ENCODE results near the gene MYO5B.

MYO5B gene

DNA sequence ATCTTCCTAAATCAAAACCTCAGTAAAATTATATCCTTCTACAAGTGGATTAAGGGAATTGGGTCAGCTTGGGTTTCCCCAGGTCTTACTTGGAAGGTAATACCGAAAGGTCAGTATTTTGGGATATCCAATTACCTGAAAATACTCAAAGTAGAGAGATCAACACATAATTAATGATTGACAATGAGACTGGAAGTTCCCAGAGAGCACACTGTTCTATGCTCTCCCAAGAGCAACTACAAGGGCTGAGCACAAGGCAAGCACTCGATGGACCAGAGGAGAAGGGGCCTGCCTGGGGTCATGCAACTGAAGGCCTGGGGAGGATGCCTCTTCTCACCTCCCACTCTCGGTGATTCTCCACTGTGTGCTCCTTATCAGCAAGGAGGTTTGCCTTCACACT is 222.4 kb downstream of the MYO5B start:
- no peak for DNase-seq (ENCODE audit: low read depth in 4 of 4, low spot score in 1 of 4)

DNA sequence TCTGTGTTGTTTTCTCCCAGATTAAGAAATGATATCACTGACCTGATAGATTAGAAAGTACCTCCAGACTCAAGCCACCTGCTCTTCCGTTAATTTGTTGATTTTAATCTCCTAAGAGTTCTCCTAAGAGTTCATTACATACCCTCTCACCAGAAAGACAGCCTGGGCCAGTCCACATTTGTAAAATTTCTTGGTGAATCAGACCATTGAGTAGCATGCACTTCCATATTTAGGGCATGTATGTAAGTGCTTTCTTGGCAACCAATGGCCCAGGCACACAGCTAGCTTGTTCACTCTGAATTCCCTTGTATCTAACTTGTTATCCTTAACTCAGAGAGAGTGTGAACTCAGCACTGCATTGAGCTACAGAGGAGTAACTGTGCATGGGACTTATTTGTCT is 223.5 kb downstream of the MYO5B start:
- no peak for DNase-seq (ENCODE audit: low read depth in 4 of 4, low spot score in 1 of 4)

DNA sequence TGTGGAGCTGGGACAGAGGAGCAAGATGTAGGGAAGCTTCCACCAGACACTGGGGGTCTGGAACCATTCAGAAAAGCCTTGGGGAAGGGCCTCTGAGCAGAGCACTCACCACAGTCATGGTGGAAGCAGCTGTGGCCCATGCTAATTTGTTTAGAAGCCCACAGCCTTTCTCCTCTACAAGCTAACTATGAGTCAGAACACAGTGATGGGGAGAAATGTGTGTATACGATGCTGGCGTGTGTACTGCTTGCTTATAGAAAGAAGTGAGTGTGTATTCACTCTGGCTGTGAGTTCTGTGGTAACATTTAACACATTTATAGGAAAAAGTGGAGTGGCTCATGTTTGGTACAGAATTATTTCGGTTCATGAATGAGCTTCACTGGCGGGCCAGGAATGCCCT is 224.6 kb downstream of the MYO5B start:
- DNase-seq (ENCODE audit: low read depth in 4 of 4, low spot score in 1 of 4): no peak

DNA sequence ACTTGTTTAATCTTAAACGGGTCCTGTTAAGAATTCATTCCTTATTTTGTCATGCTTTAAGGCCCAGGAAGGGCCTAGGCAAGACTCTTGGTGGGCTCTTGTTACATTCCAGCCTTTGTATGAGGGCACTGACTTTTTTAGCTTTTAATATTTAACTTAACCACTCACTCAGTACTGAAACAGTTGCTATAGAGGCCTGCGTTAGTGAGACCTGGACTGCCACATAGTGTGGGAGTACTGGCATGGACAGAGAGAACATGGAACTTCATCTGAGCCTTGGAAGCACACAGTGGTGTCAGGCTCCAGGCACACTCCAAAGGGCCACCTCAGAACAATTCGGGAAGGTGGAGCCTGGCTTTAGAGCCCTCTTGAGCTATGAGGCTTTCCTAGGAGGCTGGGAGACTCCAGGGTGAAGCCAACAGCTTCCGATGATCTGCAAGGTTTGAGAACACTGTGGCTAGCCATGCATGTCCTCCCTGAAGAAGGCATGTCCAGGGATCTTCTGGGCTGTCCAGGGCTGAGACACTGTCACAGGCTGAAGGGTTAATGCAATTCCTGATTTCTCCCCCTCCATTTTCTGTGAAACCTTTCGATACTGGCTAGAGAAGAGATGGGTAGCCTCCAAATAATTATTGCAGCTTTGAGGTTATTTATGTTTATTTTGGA is 226.2 kb downstream of the MYO5B start:
- DNase-seq (ENCODE audit: low read depth in 4 of 4, low spot score in 1 of 4): no peak

DNA sequence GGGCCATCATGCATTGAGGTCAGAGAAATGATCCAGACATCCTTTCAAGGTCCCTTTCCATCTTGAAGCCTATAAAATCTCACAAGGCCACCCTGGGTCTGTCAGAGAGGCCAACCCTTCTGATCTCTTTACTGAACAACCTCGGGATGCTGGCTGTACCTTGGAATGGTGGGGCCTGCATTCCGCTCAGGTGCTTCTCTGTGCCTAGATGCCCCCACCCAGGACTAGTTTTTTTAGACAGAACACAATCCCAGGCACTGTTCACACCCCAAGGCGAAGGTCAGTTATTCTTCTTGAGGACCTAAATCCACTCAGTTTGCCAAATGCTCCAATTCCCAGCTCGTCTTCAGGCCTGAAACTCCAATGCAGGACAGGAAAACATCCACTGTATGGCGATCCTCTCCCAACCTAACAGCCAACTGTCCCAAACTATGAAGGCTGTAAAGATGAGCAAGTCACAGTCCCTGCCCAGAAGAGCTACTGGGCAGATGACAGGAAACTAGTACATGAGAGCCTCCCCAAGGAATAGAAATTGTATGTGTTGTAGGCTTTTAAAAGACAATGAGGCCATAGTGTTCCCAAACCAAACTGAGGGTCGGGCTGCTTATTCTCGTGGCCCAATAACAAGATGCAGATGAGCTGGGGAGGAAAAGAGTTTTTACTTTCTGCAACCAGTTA is 227.2 kb downstream of the MYO5B start:
- no peak for DNase-seq (ENCODE audit: low read depth in 4 of 4, low spot score in 1 of 4)

DNA sequence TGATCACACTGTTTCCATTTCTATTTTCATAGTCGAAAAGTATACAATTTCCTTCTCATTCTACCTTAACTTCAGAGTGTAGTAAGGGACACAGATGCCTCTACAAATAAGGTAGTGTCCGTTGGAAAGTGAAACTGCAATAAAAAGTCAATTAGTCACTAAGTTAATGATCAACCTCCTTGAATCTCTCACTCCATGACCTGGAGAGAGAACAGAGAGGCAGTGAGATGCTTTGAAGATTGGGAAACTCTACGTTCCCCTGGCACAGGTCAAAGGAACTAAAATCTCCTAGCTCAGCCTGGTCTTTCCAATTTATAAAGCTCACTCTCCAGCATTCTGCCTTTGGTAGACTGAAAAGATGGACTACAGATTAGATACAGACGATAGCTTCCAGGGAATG is 227.8 kb downstream of the MYO5B start:
- no peak for DNase-seq (ENCODE audit: low read depth in 4 of 4, low spot score in 1 of 4)

DNA sequence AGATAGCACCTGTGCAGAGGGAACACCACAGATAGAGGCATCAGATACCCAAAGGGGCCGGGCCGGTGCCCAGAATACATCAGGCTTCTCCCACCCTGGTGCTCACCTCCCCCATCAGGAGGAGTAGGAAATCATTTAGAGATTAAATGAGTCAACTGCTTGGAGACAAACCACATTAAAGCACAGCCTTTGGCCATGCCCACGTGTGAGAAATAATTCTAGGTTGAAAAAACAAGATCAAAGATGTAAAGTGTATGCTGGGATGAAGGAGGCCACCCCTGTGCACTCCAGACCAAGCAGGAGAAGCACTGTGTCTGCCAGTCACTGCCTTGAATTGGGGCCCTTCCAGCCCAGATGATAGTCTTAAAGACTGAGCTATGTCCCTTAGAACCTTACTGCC is 228.9 kb downstream of the MYO5B start:
- DNase-seq (ENCODE audit: low read depth in 4 of 4, low spot score in 1 of 4): no peak

DNA sequence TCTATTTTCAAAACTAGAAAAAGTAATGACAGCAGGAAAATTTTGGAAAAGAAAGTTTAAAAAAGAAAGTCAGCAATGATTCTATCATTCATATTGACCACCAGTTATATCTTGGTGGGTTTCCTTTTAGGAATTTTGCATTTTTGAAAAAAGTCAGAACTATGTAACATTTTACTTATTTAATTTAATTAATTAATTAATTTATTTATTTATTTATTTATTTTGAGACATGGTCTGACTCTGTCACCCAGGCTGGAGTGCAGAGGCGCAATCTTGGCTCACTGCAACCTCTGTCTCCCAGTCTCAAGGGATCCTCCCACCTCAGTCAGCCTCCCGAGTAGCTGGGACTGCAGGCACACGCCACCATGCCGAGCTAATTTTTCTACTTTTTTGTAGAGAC is 231.7 kb downstream of the MYO5B start:
- DNase-seq (ENCODE audit: low read depth in 4 of 4, low spot score in 1 of 4): no peak

DNA sequence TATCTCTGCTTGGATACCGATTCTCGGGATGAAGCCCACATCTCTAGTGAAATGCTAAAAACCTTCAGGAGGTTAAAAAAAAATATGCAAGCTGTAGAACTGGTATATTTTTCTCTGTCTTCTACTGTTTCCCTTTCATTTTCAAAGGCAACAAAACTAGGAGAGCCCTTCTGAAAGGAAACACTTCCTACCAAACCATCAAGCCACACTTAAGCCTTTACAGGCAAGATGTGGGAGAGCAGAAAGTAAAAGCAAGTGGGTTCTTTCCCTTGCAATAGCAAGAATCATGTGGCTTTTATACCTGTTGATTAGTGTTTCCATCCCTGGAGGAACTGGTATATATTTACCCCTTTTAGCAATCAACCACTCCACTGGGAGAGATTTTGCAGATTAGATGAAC is 233.7 kb downstream of the MYO5B start:
- DNase-seq (ENCODE audit: low read depth in 4 of 4, low spot score in 1 of 4): no peak

DNA sequence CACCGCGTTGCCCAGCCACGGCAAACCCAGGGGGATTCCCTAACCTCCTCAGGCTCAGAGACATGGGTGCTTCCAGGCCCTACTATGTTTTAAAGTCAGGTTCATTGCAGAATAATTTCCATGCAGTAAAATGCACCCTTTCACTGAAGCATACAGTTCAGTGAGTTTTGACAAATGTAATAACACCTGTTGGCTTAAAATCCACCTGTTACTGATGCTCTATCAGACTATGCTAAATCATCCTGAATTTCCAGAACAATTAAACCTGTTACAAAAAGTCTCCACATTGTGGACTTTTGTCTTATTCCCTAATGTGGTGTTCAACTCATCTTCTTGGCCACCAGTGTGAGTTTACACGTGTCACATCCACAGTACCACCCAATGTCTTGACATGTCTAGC is 234.6 kb downstream of the MYO5B start:
- DNase-seq (ENCODE audit: low read depth in 4 of 4, low spot score in 1 of 4): no peak

DNA sequence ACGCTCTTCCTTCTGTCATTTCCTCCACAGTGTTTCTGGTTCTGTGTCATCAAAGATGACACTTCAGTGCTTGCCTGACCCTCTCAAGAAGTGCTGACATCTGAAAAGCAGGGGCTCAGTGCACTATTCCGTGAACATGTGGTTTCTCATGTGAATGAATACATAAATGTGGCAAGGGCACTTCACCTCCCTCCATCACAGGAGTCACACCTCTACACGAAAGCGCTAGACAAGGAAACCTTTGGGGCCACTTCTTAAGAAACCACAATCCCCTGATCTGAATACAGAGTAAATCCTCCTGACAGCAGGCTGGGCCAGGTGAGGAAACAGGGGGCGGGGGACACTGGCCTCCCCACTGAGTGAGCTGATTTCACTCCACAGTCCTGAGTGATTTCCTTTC is 235.8 kb downstream of the MYO5B start:
- DNase-seq (ENCODE audit: low read depth in 4 of 4, low spot score in 1 of 4): no peak

DNA sequence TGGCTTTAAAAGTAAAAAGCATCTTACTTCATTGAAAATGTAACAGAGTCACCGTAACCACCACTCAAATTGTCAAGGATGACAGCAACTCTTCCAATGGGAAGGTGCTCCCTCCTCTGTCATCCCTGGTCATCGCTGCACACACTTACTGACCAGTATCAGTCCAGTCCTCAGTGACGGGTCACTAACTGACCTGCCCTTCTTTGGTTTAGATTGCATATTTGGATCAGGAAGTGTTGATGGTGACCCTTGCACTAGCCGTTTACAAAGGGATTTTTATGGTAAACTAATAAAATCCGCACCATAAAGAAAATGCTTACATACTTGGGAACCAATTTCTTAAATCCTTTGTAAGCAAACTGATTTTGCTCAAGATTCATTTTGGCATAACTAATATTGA is 239.7 kb downstream of the MYO5B start:
- no peak for DNase-seq (ENCODE audit: low read depth in 4 of 4, low spot score in 1 of 4)

DNA sequence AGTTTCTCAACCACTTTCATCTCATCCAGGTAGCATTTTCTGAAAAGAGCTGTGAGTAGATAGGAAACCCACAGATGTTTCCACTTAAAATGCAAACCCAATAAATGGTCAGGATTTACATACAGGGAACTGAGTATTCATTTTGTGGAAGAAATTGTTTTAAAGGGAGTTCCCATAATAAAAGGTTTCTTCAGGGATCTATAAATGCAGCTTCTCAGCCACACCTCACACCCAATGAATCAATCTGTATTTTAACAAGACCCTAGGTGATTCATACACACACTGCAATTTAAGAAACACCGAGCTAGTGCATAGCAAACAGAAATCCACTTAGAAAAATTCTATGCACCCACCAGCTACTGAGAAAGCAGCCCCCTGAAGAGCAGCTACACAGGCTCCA is 241.6 kb downstream of the MYO5B start:
- DNase-seq (ENCODE audit: low read depth in 4 of 4, low spot score in 1 of 4): no peak

DNA sequence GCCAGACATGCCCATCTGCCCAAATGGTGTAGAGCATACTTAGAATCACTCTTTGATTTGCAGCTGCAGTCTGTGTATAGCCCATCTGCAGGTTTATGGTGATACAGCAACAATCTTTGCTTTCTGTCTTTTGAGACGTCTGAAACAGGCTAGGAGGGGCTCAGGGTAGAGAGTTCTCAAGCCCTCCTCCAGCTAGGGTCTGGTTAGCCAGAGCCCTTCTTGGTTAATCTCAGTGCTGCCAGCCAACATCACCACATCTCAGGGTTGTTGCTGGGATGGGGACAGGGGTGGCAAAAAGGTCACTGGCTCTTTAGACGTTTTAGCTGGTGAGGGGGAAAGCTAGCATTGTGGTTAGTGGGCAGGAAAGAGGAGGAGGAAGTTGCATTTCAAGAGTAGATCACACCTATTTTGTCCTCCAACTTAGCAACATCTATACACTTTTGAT is 245.0 kb downstream of the MYO5B start:
- no peak for DNase-seq (ENCODE audit: low read depth in 4 of 4, low spot score in 1 of 4)

DNA sequence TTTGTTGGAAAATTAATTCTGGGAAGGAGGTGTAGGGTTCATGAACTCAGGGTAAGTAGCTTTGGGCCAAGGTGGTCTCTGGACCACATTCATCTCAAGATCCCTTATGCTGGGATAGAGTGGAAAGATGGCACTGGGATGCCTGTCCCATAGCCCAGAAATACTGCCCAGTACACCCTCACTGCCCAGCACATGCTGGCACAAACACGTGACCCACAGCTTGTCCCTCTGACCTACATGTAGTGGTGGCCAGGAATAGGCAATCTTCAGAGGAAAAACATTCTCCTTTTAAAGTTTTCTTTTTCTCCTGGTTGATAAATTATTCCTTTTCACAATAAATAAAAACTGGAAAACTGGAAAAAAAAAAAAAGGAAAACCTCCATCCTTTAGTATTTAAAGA is 246.0 kb downstream of the MYO5B start:
- no peak for DNase-seq (ENCODE audit: low read depth in 4 of 4, low spot score in 1 of 4)

DNA sequence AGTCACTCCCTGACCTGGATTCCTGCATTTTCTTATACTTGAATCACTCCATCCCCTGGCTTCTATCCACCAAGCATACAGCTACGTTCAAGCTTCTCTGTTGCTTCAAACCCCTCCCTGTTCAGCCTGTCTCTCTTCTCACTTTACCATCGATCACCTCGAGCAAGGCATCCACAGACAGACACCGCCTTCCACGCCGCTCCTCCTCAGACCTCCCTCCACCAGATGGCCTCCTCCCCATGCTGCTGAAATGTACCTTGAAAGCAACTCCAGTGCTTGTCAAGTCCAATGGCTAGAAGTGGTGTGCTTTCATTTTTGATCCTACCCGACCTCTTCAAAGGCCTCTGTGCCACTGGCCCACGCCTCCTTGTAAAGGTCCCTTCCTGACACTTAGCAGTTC is 250.3 kb downstream of the MYO5B start:
- no peak for DNase-seq (ENCODE audit: low read depth in 4 of 4, low spot score in 1 of 4)

DNA sequence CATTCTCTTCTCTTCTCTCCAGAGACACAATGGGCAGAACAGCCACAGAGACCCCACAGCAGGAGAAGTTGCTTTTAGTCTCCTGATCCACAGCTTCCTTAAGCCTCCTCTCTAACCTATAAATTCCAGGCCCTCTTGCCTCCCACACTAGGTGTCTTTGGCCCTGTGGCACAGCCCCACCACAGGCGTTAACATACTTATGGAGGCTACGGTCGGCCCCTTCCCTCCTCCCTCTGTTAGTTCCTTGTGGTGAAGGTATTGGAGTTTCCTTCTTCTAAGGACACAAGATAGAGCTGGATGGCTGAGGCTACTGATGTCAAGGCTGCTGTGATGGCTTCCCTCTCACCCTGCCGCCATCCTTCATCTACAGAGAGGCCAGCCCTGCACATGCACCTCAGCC is 258.1 kb downstream of the MYO5B start:
- no peak for DNase-seq (ENCODE audit: low read depth in 4 of 4, low spot score in 1 of 4)

DNA sequence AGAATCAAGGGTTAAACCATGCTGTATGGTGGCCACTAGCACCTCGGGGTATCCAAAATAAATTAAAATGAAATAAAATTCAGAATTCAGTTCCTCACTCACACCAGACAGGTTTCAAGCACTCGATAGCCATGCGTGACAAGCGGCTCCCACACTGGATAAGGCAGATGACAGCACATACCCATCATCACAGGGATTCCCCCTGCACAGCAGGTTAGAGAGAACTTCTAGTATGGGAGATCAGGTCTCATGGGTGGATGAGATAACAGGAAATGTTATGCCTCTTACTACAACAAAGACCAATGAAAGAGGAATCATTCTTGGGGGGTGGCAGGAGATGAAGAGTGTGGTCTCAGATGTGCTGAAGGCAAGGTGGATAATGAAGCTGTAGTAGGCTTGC is 259.7 kb downstream of the MYO5B start:
- DNase-seq (ENCODE audit: low read depth in 4 of 4, low spot score in 1 of 4): no peak

DNA sequence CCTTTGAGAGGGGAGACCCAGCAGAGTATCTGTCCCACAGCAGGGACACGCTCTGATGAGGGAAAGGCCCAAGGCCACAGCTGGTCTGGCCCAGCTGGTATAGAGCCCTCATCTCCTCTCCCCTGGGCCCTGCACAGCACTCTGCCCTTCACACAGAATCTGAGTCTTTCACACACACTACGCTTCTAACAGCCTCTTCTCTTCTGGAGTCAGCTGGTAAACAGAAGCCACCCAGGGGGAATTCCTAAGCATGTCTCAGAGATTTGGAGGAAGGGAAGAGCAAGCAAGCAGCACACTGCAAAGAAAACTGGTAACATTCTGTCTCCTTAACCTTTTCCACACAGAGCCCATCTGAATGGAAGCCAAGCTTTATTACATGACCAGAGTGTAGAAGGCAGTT is 260.5 kb downstream of the MYO5B start:
- DNase-seq (ENCODE audit: low read depth in 4 of 4, low spot score in 1 of 4): no peak

DNA sequence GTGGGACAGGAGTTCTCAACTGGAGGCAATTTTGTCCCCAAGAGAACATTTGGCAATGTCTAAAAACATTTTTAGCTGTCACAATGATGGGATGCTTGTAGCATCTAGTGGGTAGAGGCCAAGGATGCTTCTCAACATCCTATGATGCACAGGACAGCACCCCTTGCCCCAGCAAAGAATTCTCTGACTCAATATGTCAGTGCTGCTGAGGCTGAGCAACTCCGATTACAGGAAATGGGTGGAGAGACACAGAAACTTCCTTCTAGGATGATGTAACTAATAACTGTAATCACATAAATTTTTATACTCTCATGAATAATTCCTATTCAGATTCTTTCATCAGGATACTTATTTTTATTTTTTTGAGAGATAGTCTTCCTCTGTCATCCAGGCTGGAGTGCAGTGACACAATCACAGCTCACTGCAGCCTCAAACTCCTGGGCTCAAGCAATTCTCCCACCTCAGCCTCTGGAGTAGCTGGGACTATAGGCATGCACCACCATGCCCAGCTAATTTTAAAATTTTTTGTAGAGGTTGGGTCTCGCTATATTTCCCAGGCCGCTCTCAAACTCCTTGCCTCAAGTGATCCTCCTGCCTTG is 261.3 kb downstream of the MYO5B start:
- DNase-seq (ENCODE audit: low read depth in 4 of 4, low spot score in 1 of 4): no peak

DNA sequence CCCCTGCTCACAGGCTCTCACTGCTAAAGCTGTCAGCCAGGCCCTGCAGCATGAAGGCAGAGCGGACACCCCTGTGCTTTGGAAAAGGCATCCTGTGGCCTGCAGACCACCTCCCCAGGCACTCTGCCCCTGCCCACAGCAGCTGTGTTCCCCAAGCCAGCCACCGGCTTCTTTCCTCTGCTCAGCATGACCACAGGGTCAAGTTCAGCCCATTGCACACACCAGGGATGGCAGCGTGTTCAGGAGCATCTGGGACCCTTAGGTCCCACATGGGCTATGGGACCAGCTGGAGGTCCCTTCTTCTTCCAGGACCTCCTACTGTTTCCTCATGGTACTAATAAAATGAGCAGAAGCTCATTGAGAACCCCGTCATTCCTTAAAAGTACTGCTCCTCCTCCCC is 263.2 kb downstream of the MYO5B start:
- no peak for DNase-seq (ENCODE audit: low read depth in 4 of 4, low spot score in 1 of 4)

DNA sequence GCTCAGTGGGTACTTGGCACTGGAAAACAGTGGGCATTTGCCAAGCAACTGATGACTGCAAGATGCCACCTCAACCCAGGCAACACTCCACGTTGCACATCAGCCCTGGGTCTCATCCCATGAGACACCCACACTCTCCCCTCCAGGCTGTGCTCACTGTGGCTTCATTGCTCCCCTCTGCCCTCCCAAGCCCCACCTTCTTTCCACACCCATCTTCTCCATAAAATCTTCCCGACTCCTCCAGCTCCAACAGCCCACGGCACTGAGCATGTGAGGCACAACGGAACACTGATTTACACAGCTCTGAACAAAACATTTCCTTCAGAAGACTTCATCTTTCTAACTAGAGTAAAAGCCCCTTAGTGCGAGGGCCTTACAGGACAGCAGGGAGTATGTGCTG is 263.8 kb downstream of the MYO5B start:
- no peak for DNase-seq (ENCODE audit: low read depth in 4 of 4, low spot score in 1 of 4)
